HG02642 (cell line): ENCODE measurements around the gene MBD3.

Experiments
- ATAC-seq: cut with Tn5 transposase; IDR thresholded peaks from one replicate; pipeline ENCODE4 v1.9.1; 2021; ENCODE audit warnings: mild to moderate bottlenecking; ENCODE audit not compliant: unreplicated experiment, poor library complexity

Gene MBD3

GRCh38 chr19:1575323-1576241 lies 17.1 kb downstream of the MBD3 start:
- no peak for ATAC-seq

DNA sequence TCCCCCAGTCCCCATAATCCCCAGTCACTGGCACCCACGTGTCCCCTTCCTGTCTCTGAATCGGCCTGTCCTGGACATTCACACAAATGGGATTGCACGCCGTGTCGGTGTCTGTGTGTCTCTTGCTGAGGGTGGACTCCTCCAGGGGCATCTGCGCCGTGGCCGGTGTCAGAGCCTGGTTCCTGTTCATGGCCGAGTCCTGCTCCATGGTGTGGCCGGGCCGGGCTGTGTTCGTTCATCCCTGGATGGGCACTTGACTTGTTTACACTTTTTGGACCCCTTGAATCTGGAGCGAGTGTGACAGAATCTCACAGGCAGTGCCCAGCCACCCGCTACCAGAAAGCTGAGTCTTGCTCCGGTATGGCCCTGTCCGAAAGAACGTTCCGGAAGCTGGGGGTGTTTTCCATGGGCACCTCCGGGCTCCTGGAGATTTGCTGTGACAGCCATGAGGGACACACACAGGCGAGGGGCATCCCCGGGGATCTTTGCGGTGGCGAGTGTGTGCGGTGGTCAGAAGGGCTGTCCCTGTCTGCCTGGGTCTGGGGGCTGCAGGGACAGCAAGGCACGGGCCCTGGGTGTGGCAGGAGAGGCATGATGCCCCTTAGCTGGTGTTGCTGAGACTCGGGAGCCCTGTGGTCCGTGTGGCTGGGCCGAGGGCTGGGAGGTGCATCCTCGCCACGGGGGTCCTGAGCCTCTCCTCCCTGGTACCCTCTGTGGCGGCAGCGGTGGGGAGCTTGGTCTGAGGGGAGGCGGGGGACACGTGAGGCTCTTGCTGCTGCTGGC lies 18.1 kb downstream of the MBD3 start:
- ATAC-seq, result no peak

DNA sequence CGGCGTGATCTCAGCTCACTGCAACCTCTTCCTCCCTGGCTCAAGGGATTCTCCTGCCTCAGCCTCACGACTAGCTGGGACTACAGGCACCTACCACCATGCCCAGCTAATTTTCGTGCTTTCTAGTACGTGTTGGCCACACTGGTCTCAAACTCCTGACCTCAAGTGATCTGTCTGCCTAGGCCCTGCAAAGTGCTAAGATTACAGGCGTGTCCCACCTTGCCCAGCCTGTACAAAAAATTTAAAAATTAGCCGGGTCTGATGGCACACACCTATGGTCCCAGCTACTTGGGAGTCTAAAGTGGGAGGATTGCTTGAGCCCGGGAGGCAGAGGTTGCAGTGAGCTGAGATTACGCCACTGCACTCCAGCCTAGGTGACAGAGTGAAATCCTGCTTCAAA lies 19.9 kb downstream of the MBD3 start:
- ATAC-seq, result no peak

GRCh38 chr19:1571358-1571757 lies 21.3 kb downstream of the MBD3 start:
- ATAC-seq, result no peak

DNA sequence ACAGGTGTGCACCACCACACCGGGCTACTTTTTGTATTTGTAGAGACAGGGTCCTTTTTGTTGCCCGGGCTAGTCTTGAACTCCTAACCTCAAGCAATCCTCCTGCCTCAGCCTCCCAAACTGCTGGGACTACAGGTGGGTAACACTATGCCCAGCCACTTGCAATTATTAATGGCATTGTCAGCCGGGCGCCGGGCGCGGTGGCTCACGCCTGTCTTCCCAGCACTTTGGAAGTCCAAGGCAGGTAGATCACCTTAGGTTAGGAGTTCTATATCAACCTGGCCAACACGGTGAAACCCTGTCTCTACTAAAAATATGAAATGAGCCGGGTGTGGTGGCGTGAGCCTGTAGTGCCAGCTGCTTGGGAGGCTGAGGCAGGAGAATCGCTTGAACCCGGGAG lies 21.8 kb downstream of the MBD3 start:
- no peak for ATAC-seq

DNA sequence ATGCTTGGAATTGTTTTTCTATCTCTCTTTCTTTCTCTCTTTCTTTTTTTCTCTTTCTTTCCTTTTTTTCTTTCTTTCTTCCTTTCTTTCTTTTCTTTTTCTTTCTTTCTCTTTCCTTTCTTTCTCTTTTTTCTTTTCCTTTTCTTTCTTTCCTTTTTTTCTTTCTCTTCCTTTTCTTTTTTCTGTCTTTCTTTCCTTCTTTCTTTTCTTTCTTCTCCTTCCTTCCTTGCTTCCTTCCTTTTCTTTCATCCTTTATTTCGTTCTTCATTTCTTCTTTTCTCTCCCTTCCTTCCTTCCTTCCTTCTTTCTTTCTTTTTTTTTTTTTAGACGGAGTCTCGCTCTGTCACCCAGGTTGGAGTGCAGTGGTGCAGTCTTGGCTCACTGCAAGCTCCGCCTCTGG lies 22.7 kb downstream of the MBD3 start:
- ATAC-seq, result no peak

GRCh38 chr19:1568320-1569019 lies 24.2 kb downstream of the MBD3 start, which contains the start of gene MEX3D:
Gene MEX3D, minus strand, starts transcription at chr19:1568325. Its CDS starts 267 bp downstream, at chr19:1568058.
- peak; percentile 66 for ATAC-seq

GRCh38 chr19:1567848-1568227 lies 24.8 kb downstream of the MBD3 start:
- peak; percentile 3 for ATAC-seq

DNA sequence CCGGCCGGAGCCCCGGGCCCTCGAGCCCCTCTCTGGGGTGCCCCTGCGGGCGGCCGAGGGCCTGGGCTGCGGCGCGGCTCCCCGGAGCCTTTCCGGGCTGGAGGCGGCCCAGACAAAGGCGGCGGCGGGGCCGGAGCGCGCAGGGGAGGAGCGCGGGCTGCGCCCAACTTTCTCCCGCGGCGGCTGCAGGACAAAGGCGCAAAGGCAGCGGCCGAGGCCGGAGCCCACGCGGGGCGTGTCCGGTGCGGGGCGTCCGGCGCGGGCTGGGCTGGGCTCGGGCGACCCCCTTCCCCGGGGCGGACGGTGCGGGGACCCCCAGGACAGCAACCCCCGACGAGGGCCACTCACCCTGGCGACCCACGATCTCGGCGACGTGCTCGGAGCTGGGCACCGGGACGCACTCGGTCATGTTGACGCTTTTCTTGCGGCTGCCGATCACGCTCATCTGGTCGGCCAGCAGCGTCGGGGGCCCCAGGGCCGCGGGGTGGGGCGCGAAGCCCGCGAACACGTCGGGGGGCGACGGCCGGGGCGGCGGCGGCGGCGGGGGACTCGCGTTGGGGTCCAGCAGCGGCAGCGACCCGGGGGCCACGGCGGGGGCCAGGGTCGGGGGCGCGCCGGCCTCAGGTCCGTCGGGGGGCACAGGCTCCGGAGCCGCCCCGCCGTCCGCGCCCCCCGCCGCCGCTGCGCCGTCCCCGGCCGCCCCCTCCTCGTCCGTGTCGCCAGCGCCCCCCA lies 25.4 kb downstream of the MBD3 start:
- no peak for ATAC-seq

GRCh38 chr19:1566392-1567115 lies 26.1 kb downstream of the MBD3 start:
- ATAC-seq, result no peak

DNA sequence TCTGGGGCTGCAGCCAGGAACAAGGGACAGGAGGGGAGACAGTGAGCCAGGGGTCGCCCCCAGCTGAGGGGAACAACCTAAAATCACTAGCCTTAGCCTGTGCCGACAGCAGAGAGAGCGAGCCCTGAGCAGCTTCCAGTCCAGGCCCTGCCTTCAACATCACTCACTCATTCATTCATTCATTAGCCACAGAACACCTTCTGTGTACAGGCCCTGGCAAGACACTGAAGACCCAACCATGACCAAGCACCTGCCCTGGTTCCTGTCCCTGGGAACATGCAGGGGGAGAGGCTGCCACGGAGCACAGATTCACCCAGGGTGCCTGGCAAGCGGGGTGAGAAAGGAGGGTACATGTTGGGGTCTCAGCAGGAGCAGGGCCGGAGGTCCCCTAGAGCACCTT lies 29.4 kb downstream of the MBD3 start:
- no peak for ATAC-seq

GRCh38 chr19:1561236-1561842 lies 31.3 kb downstream of the MBD3 start:
- ATAC-seq, result no peak

- no peak for ATAC-seq
Observed at GRCh38 chr19:1560286-1560882, 32.3 kb downstream of the MBD3 start.

DNA sequence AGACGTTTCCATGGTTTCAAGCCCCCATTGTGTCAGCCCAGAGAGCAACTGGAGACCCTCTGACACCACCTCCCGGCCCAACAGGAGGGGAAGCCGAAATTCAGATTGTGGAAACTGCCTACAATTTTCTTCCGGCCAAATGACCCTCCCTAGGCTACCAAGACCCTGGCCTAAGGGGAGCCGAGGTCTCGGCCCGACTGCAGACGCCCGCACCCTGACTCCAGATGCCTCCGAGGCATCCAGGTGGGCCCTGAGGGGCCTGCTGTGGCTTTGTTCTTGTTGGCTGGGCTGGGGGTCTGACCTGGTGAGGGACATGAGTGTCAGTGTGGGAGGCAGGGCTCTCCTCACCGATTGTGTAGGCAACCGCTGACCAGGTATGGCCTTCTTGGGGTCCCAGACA lies 34.1 kb downstream of the MBD3 start:
- no peak for ATAC-seq

GRCh38 chr19:1556390-1557070 lies 36.1 kb downstream of the MBD3 start:
- ATAC-seq, result no peak

GRCh38 chr19:1555487-1556389 lies 36.9 kb downstream of the MBD3 start:
- ATAC-seq, result no peak

GRCh38 chr19:1554968-1555367 lies 37.7 kb downstream of the MBD3 start:
- ATAC-seq, result no peak
